DND-41 (cell line): ENCODE results near the gene MYO1E.

ENCODE experiments used
- EZH2 ChIP-seq: IDR thresholded peaks from 3 replicates; pipeline ENCODE4 v1.6.1; 2012; ENCODE audit warnings: borderline replicate concordance, low read depth, mild to moderate bottlenecking, moderate library complexity, low read length, inconsistent platforms; ENCODE audit not compliant: severe bottlenecking
- TF ChIP-seq, protein P1 (sequence below): IDR thresholded peaks from 2 replicates; pipeline ENCODE4 v1.5.1; 2012; ENCODE audit warnings: borderline replicate concordance, low read length, moderate library complexity, mild to moderate bottlenecking; ENCODE audit not compliant: poor library complexity, severe bottlenecking; ENCODE audit errors: extremely low read depth

DNA sequence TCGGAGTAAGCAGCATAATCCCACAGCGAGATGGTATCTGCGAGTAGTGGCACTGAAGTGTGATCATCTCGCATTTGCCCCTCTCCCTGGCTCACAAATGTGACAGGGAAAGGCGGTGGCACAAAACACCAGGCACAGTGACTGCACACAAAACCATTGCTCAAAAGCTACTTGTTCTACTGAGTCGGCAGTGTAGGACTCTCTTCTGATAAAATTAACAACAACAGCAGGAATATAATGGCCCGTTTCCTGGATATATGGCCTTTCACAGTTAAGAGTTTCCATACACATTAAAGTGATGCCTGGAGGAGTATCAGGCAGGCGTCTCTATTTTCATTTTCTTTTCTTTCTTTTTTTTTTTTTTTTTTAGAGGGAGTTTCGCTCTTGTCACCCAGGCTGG is 69.0 kb downstream of the MYO1E start:
- TF ChIP-seq, protein P1, sequence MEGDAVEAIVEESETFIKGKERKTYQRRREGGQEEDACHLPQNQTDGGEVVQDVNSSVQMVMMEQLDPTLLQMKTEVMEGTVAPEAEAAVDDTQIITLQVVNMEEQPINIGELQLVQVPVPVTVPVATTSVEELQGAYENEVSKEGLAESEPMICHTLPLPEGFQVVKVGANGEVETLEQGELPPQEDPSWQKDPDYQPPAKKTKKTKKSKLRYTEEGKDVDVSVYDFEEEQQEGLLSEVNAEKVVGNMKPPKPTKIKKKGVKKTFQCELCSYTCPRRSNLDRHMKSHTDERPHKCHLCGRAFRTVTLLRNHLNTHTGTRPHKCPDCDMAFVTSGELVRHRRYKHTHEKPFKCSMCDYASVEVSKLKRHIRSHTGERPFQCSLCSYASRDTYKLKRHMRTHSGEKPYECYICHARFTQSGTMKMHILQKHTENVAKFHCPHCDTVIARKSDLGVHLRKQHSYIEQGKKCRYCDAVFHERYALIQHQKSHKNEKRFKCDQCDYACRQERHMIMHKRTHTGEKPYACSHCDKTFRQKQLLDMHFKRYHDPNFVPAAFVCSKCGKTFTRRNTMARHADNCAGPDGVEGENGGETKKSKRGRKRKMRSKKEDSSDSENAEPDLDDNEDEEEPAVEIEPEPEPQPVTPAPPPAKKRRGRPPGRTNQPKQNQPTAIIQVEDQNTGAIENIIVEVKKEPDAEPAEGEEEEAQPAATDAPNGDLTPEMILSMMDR: no peak
- no peak for TF ChIP-seq EZH2
